HG03139 (cell line): ENCODE results near the gene EXTL2.
A peak's percentile ranks its signal among the peaks of the same experiment; 100 is the strongest.
"Not testable (repeated sequence)": the region's sequence is repeated elsewhere in the genome, so short reads cannot be mapped to it uniquely, and the experiment has no call there.

Experiments
- ATAC-seq: cut with Tn5 transposase; IDR thresholded peaks from one replicate; pipeline ENCODE4 v1.9.1; 2021; ENCODE audit not compliant: unreplicated experiment

Gene EXTL2

GRCh38 chr1:100894603-100895539 lies at the start of gene EXTL2:
EXTL2 (minus strand) TSS chr1:100894842; CDS start chr1:100888757, 6,085 bp downstream.
- peak; percentile 39 for ATAC-seq

GRCh38 chr1:100943533-100943932 lies 48.9 kb upstream of the EXTL2 start:
- no peak for ATAC-seq

- no peak for ATAC-seq
Observed at GRCh38 chr1:100942304-100943046, 47.8 kb upstream of the EXTL2 start.

- no peak for ATAC-seq
Observed at GRCh38 chr1:100941580-100942216, 47.1 kb upstream of the EXTL2 start.

- no peak for ATAC-seq
Observed at GRCh38 chr1:100941098-100941527, 46.5 kb upstream of the EXTL2 start.

GRCh38 chr1:100936194-100936967 lies 41.7 kb upstream of the EXTL2 start:
- no peak for ATAC-seq

- ATAC-seq = not testable (repeated sequence)
Observed at GRCh38 chr1:100933555-100933954, 38.9 kb upstream of the EXTL2 start.

- no peak for ATAC-seq
Observed at GRCh38 chr1:100931716-100932115, 37.1 kb upstream of the EXTL2 start.

- ATAC-seq = no peak
Observed at GRCh38 chr1:100930494-100930893, 35.9 kb upstream of the EXTL2 start.

GRCh38 chr1:100928128-100928527 lies 33.5 kb upstream of the EXTL2 start:
- ATAC-seq = no peak

- ATAC-seq = no peak
Observed at GRCh38 chr1:100927276-100927675, 32.6 kb upstream of the EXTL2 start.

GRCh38 chr1:100926240-100926639 lies 31.6 kb upstream of the EXTL2 start:
- no peak for ATAC-seq

GRCh38 chr1:100924991-100925390 lies 30.3 kb upstream of the EXTL2 start:
- ATAC-seq = no peak

GRCh38 chr1:100924212-100924611 lies 29.6 kb upstream of the EXTL2 start:
- no peak for ATAC-seq

- no peak for ATAC-seq
Observed at GRCh38 chr1:100921110-100921706, 26.6 kb upstream of the EXTL2 start.

GRCh38 chr1:100912019-100912418 lies 17.4 kb upstream of the EXTL2 start:
- no peak for ATAC-seq

GRCh38 chr1:100909018-100909417 lies 14.4 kb upstream of the EXTL2 start:
- ATAC-seq = no peak

- ATAC-seq = no peak
Observed at GRCh38 chr1:100907887-100908286, 13.2 kb upstream of the EXTL2 start.

- ATAC-seq = no peak
Observed at GRCh38 chr1:100905181-100905580, 10.5 kb upstream of the EXTL2 start.

GRCh38 chr1:100904528-100904927 lies 9.9 kb upstream of the EXTL2 start:
- no peak for ATAC-seq
